ENCODE data around the gene CARD11.

Gene CARD11

DNA sequence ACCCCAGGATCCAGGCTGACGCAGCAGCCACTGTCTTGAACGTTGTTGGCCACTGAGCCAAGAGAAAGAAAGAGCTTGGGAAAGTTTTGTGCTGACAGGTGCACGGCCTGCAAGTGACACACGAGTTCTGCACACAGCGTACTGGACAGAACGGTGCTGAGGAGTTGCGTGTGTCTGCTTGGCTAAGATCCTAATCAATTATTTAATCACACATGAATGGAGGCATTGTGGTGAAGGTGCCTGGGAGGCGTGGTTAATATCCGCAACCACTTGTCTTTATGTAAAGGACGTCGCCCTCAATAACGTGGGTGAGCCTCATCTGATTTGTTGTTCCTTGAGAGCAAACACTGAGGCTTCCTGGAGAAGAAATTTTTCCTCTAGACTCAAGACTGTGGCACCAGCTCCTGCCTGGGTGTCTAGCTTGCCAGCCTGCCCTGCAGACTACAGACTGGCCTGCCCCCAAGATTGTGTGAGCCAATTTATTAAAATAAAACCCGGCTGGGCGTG, 183.0 kb downstream of the CARD11 start:
- H3K27ac ChIP-seq: no peak overlapping the region
- H3K4me3 ChIP-seq (ENCODE audit: low read depth in 1 of 2, low read length in 1 of 2): no peak overlapping the region
- no peaks in the 10 kb centered on the region for H3K36me3 ChIP-seq
- peaks cover 14% of the 10 kb centered on the region for H3K27me3 ChIP-seq
- TF ChIP-seq, protein P1, sequence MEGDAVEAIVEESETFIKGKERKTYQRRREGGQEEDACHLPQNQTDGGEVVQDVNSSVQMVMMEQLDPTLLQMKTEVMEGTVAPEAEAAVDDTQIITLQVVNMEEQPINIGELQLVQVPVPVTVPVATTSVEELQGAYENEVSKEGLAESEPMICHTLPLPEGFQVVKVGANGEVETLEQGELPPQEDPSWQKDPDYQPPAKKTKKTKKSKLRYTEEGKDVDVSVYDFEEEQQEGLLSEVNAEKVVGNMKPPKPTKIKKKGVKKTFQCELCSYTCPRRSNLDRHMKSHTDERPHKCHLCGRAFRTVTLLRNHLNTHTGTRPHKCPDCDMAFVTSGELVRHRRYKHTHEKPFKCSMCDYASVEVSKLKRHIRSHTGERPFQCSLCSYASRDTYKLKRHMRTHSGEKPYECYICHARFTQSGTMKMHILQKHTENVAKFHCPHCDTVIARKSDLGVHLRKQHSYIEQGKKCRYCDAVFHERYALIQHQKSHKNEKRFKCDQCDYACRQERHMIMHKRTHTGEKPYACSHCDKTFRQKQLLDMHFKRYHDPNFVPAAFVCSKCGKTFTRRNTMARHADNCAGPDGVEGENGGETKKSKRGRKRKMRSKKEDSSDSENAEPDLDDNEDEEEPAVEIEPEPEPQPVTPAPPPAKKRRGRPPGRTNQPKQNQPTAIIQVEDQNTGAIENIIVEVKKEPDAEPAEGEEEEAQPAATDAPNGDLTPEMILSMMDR (IDR thresholded peaks at IDR 0.05): no peak
- H3K4me1 ChIP-seq (ENCODE audit: control insufficient read depth in 1 of 2, insufficient read depth in 1 of 2, low read depth in 1 of 2, low read length in 1 of 2): peaks cover 21 to 22% of the 10 kb centered on the region in 2 experiments
- H3K9me3 ChIP-seq: no peaks in the 10 kb centered on the region

DNA sequence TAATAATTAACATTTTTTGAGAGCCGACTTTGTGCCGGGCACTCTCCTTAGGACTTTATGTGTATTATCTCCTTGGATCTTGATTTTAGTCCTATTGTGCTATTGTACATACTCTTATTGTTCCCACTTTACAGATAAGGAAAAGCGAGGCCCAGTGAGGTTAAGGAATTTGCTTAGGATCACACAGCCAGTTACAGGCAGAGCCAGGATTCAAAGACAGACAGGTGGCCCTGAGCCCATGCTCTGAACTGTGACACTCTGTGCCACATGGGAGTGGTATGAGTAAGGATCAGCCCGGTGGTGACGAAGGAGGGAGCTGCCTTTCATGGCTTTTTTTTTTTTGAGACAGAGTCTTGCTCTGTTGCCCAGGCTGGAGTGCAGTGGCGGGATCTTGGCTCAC, 183.7 kb downstream of the CARD11 start:
- no peak overlapping the region for H3K27ac ChIP-seq
- peaks cover 14% of the 10 kb centered on the region for H3K27me3 ChIP-seq
- H3K36me3 ChIP-seq: no peaks in the 10 kb centered on the region
- peaks cover 21 to 22% of the 10 kb centered on the region in 2 experiments for H3K4me1 ChIP-seq (ENCODE audit: control insufficient read depth in 1 of 2, insufficient read depth in 1 of 2, low read depth in 1 of 2, low read length in 1 of 2)
- no peaks in the 10 kb centered on the region for H3K9me3 ChIP-seq
- TF ChIP-seq, protein P1 (IDR thresholded peaks at IDR 0.05): no peak
- H3K4me3 ChIP-seq (ENCODE audit: low read depth in 1 of 2, low read length in 1 of 2): no peak overlapping the region

DNA sequence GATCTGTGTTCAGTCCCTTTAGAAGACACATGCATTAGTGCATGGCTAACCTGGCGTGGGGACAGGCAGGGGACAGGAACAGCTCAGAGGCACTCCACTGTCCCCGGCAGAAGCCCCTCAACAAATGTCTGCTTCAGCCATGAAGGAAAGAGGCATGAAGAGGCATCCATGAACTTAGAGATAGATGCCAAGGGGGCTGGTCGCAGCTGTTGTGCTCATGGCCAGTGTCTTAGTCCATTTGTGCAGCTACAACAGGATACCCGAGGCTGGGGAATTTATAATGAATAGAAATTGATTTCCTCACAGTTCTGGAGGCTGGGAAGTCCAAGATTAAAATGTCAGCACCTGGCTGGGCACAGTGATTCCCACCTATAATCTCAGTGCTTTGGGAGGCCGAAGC, 185.0 kb downstream of the CARD11 start:
- H3K27me3 ChIP-seq: peaks cover 14% of the 10 kb centered on the region
- no peak overlapping the region for H3K27ac ChIP-seq
- H3K9me3 ChIP-seq: no peaks in the 10 kb centered on the region
- H3K4me3 ChIP-seq (ENCODE audit: low read depth in 1 of 2, low read length in 1 of 2): no peak overlapping the region
- H3K4me1 ChIP-seq (ENCODE audit: control insufficient read depth in 1 of 2, insufficient read depth in 1 of 2, low read depth in 1 of 2, low read length in 1 of 2): peaks cover 14 to 15% of the 10 kb centered on the region in 2 experiments
- TF ChIP-seq, protein P1 (IDR thresholded peaks at IDR 0.05): no peak
- no peaks in the 10 kb centered on the region for H3K36me3 ChIP-seq

DNA sequence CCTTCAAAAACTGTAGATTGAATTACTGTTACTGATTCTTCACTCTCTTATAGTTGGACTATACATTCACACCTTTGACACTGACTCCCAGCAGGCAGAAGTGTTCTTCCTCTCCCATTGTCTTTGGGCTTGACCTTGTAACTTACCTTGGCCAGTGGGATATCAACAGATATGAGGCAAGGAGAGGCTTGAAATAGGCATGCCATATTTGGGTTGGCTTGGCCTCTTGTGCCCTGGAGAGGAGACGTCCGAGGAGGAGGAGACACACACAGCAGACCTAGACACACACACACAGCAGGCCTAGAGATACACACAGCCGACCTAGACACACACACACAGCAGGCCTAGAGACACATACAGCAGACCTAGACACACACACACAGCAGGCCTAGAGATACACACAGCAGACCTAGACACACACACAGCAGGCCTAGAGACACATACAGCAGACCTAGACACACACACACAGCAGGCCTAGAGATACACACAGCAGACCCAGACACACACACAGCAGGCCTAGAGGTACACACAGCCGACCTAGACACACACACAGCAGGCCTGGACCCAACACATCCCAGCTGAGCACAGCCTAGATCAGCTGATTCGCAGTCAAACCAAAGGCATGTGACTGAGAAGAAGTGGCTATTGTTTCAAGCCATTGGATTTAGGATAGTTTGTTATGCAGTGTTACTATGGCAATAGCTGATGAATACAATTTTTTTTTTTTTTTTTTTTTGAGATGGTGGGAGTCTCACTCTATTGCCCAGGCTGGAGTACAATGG, 187.1 kb downstream of the CARD11 start:
- H3K9me3 ChIP-seq: no peaks in the 10 kb centered on the region
- H3K27me3 ChIP-seq: no peaks in the 10 kb centered on the region
- H3K36me3 ChIP-seq: no peaks in the 10 kb centered on the region
- H3K27ac ChIP-seq: no peak overlapping the region
- no peaks in the 10 kb centered on the region for H3K4me1 ChIP-seq (ENCODE audit: control insufficient read depth in 1 of 2, insufficient read depth in 1 of 2, low read depth in 1 of 2, low read length in 1 of 2)
- TF ChIP-seq, protein P1 (IDR thresholded peaks at IDR 0.05): no peak
- no peak overlapping the region for H3K4me3 ChIP-seq (ENCODE audit: low read depth in 1 of 2, low read length in 1 of 2)
